ENCODE data around the gene MEF2B.

Gene MEF2B

GRCh38 chr19:19170873-19171672 lies 1.0 kb upstream of the MEF2B start:
- no peak for TF ChIP-seq CTCF (IDR thresholded peaks at IDR 0.05; ENCODE audit: borderline replicate concordance, extremely low read depth, low read length, poor library complexity, severe bottlenecking)
- TF ChIP-seq EZH2 (IDR thresholded peaks at IDR 0.05; ENCODE audit: borderline replicate concordance, low read depth, low read length, severe bottlenecking), result no peak
- H3K9me3 ChIP-seq (ENCODE audit: insufficient read depth, low read length, severe bottlenecking), result no peaks in the 10 kb centered on the region
- no peak overlapping the region for H3K4me3 ChIP-seq (ENCODE audit: low read depth in 1 of 2, low read length in 2 of 2)
- H4K20me1 ChIP-seq (ENCODE audit: insufficient read depth, low read length), result no peaks in the 10 kb centered on the region
- H3K4me2 ChIP-seq (ENCODE audit: insufficient read depth, low read length), result no peak overlapping the region
- no peaks in the 10 kb centered on the region for H3K27me3 ChIP-seq (ENCODE audit: insufficient read depth, low read length, poor library complexity)
- H3K27ac ChIP-seq (ENCODE audit: low read length), result no peak overlapping the region
- H3K79me2 ChIP-seq (ENCODE audit: insufficient read depth, low read length), result no peaks in the 10 kb centered on the region
- no peak overlapping the region for H3K9ac ChIP-seq (ENCODE audit: low read depth, low read length)
- H3K4me1 ChIP-seq (ENCODE audit: insufficient read depth, low read length), result no peaks in the 10 kb centered on the region
- DNase-seq, result no peak
- H3K36me3 ChIP-seq (ENCODE audit: insufficient read depth, low read length), result no peaks in the 10 kb centered on the region
- H2AFZ ChIP-seq (ENCODE audit: low read depth, low read length), result no peak overlapping the region
- ATAC-seq (ENCODE audit: insufficient read depth, low read depth), result no peak

- H3K36me3 ChIP-seq (ENCODE audit: insufficient read depth, low read length), result no peaks in the 10 kb centered on the region
- H3K4me3 ChIP-seq (ENCODE audit: low read depth in 1 of 2, low read length in 2 of 2), result no peak overlapping the region
- ATAC-seq (ENCODE audit: insufficient read depth, low read depth), result no peak
- H3K4me2 ChIP-seq (ENCODE audit: insufficient read depth, low read length), result no peak overlapping the region
- TF ChIP-seq EZH2 (IDR thresholded peaks at IDR 0.05; ENCODE audit: borderline replicate concordance, low read depth, low read length, severe bottlenecking), result no peak
- no peak for TF ChIP-seq CTCF (IDR thresholded peaks at IDR 0.05; ENCODE audit: borderline replicate concordance, extremely low read depth, low read length, poor library complexity, severe bottlenecking)
- no peaks in the 10 kb centered on the region for H3K79me2 ChIP-seq (ENCODE audit: insufficient read depth, low read length)
- H3K4me1 ChIP-seq (ENCODE audit: insufficient read depth, low read length), result no peaks in the 10 kb centered on the region
- no peak overlapping the region for H3K27ac ChIP-seq (ENCODE audit: low read length)
- DNase-seq, result no peak
- H2AFZ ChIP-seq (ENCODE audit: low read depth, low read length), result no peak overlapping the region
- H3K9me3 ChIP-seq (ENCODE audit: insufficient read depth, low read length, severe bottlenecking), result no peaks in the 10 kb centered on the region
- H3K27me3 ChIP-seq (ENCODE audit: insufficient read depth, low read length, poor library complexity), result no peaks in the 10 kb centered on the region
- no peaks in the 10 kb centered on the region for H4K20me1 ChIP-seq (ENCODE audit: insufficient read depth, low read length)
- H3K9ac ChIP-seq (ENCODE audit: low read depth, low read length), result no peak overlapping the region
Observed at GRCh38 chr19:19169236-19170052, 619 bp downstream of the MEF2B start.

GRCh38 chr19:19167612-19168011 lies 2.5 kb downstream of the MEF2B start:
- no peaks in the 10 kb centered on the region for H3K4me1 ChIP-seq (ENCODE audit: insufficient read depth, low read length)
- no peak overlapping the region for H3K4me2 ChIP-seq (ENCODE audit: insufficient read depth, low read length)

More at GRCh38 chr19:19167612-19168011, 2.5 kb downstream of the MEF2B start:
- Histone ChIP-seq H3K4me3 (ENCODE audit: low read depth in 1 of 2, low read length in 2 of 2) (no peak overlapping the region), H4K20me1 (ENCODE audit: insufficient read depth, low read length) (no peaks in the 10 kb centered on the region), H3K27me3 (ENCODE audit: insufficient read depth, low read length, poor library complexity) (no peaks in the 10 kb centered on the region), H3K27ac (ENCODE audit: low read length) (no peak overlapping the region), H3K9me3 (ENCODE audit: insufficient read depth, low read length, severe bottlenecking) (no peaks in the 10 kb centered on the region), H3K9ac (ENCODE audit: low read depth, low read length) (no peak overlapping the region), H2AFZ (ENCODE audit: low read depth, low read length) (no peak overlapping the region), H3K36me3 (ENCODE audit: insufficient read depth, low read length) (no peaks in the 10 kb centered on the region), H3K79me2 (ENCODE audit: insufficient read depth, low read length) (no peaks in the 10 kb centered on the region)
- no peak for TF ChIP-seq CTCF (IDR thresholded peaks at IDR 0.05; ENCODE audit: borderline replicate concordance, extremely low read depth, low read length, poor library complexity, severe bottlenecking)
- DNase-seq, result no peak
- no peak for ATAC-seq (ENCODE audit: insufficient read depth, low read depth)
